Measurements from ENCODE around the gene FOXD4L6. TPM values are rescaled to one million over a fixed set of nuclear protein-coding genes. Genes with fewer than 3 reads are reported as not detected.
"Not testable (repeated sequence)": the region's sequence is repeated elsewhere in the genome, so short reads cannot be mapped to it uniquely, and the experiment has no call there.

The FOXD4L6 gene
- under 1 TPM; 0.04 TPM for polyA plus RNA-seq

GRCh38 chr9:41128581-41128980, at the start of gene FOXD4L6:
FOXD4L6 (minus strand) TSS chr9:41128681; CDS start chr9:41128383, 298 bp downstream.
- H3K9me3 ChIP-seq (ENCODE audit: control insufficient read depth in 2 of 2, insufficient read depth in 1 of 2, low read depth in 1 of 2, low read length in 1 of 2); H3K36me3 ChIP-seq (ENCODE audit: control insufficient read depth in 2 of 2, insufficient read depth in 2 of 2, low read length in 1 of 2); H3K27me3 ChIP-seq (ENCODE audit: control insufficient read depth in 1 of 2, insufficient read depth in 2 of 2, low read length in 2 of 2); H3K4me1 ChIP-seq (ENCODE audit: control insufficient read depth in 2 of 2, insufficient read depth in 2 of 2, low read length in 1 of 2); H3K27ac ChIP-seq (ENCODE audit: low read depth in 2 of 2, low read length in 1 of 2); H3K4me3 ChIP-seq (ENCODE audit: low read depth in 1 of 2, low read length in 2 of 2): not testable (repeated sequence)
- 70 to 85% methylated on average over 1 to 2 of the region's 15 CpGs for WGBS, 2 donors

DNA sequence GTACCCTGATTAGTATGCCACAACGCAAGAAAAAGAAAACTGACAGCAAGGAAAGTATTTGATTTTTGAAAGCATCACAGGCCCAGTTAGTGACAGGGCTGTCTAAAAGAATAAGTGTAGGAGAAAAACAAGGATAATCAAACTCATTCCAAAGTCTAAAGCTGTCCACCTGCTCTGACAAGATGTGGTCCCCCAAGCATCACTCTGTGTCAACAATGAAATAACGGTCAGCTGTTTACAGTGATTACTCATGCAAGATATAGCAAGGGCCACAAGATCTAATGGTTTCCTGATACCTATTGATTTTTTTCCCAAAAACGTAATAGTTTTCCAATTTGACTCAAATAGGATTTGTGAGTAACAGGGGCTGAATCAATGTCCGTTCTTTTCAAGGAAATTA, 46.5 kb upstream of the FOXD4L6 start:
- not testable (repeated sequence) for H3K4me1 ChIP-seq (ENCODE audit: control insufficient read depth in 2 of 2, insufficient read depth in 2 of 2, low read length in 1 of 2); H3K27me3 ChIP-seq (ENCODE audit: control insufficient read depth in 1 of 2, insufficient read depth in 2 of 2, low read length in 2 of 2); H3K36me3 ChIP-seq (ENCODE audit: control insufficient read depth in 2 of 2, insufficient read depth in 2 of 2, low read length in 1 of 2); H3K4me3 ChIP-seq (ENCODE audit: low read depth in 1 of 2, low read length in 2 of 2); H3K9me3 ChIP-seq (ENCODE audit: control insufficient read depth in 2 of 2, insufficient read depth in 1 of 2, low read depth in 1 of 2, low read length in 1 of 2); H3K27ac ChIP-seq (ENCODE audit: low read depth in 2 of 2, low read length in 1 of 2)
- 51 to 76% methylated on average over 1 to 2 of the region's 4 CpGs for WGBS, 2 donors

- WGBS, 2 donors: 94 to 95% methylated on average over 11 to 14 of the region's 18 CpGs
- not testable (repeated sequence) for H3K4me1 ChIP-seq (ENCODE audit: control insufficient read depth in 2 of 2, insufficient read depth in 2 of 2, low read length in 1 of 2); H3K36me3 ChIP-seq (ENCODE audit: control insufficient read depth in 2 of 2, insufficient read depth in 2 of 2, low read length in 1 of 2); H3K27ac ChIP-seq (ENCODE audit: low read depth in 2 of 2, low read length in 1 of 2); H3K9me3 ChIP-seq (ENCODE audit: control insufficient read depth in 2 of 2, insufficient read depth in 1 of 2, low read depth in 1 of 2, low read length in 1 of 2); H3K27me3 ChIP-seq (ENCODE audit: control insufficient read depth in 1 of 2, insufficient read depth in 2 of 2, low read length in 2 of 2); H3K4me3 ChIP-seq (ENCODE audit: low read depth in 1 of 2, low read length in 2 of 2)
Measured at GRCh38 chr9:41150116-41150515, 21.6 kb upstream of the FOXD4L6 start.

DNA sequence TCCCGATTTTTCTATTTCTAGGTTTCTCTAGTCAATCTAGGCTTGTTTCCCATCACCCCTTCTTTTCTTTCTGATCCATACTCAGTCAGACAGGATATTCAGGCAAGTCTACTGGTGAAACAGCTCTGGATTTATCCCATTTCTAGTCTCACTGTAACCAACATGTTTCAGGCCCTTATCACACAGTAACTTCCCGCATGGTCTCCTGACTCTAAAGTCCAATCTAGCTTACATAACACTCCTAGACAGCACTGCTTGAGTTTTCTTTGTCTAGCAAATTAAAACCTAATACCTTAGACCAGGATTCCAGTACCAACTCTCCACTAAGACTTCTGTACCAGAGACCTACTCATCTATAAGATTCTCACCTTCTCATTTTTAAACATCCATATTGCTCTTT, 13.4 kb upstream of the FOXD4L6 start:
- H3K36me3 ChIP-seq (ENCODE audit: control insufficient read depth in 2 of 2, insufficient read depth in 2 of 2, low read length in 1 of 2); H3K27ac ChIP-seq (ENCODE audit: low read depth in 2 of 2, low read length in 1 of 2); H3K4me3 ChIP-seq (ENCODE audit: low read depth in 1 of 2, low read length in 2 of 2); H3K4me1 ChIP-seq (ENCODE audit: control insufficient read depth in 2 of 2, insufficient read depth in 2 of 2, low read length in 1 of 2); H3K27me3 ChIP-seq (ENCODE audit: control insufficient read depth in 1 of 2, insufficient read depth in 2 of 2, low read length in 2 of 2); H3K9me3 ChIP-seq (ENCODE audit: control insufficient read depth in 2 of 2, insufficient read depth in 1 of 2, low read depth in 1 of 2, low read length in 1 of 2): not testable (repeated sequence)
- 89 to 97% methylated on average over 2 of the region's 2 CpGs for WGBS, 2 donors

GRCh38 chr9:41126746-41127446, 1.6 kb downstream of the FOXD4L6 start:
- not testable (repeated sequence) for H3K4me1 ChIP-seq (ENCODE audit: control insufficient read depth in 2 of 2, insufficient read depth in 2 of 2, low read length in 1 of 2); H3K27me3 ChIP-seq (ENCODE audit: control insufficient read depth in 1 of 2, insufficient read depth in 2 of 2, low read length in 2 of 2); H3K36me3 ChIP-seq (ENCODE audit: control insufficient read depth in 2 of 2, insufficient read depth in 2 of 2, low read length in 1 of 2); H3K27ac ChIP-seq (ENCODE audit: low read depth in 2 of 2, low read length in 1 of 2); H3K9me3 ChIP-seq (ENCODE audit: control insufficient read depth in 2 of 2, insufficient read depth in 1 of 2, low read depth in 1 of 2, low read length in 1 of 2); H3K4me3 ChIP-seq (ENCODE audit: low read depth in 1 of 2, low read length in 2 of 2)
- 5 to 9% methylated on average over 8 to 15 of the region's 45 CpGs for WGBS, 2 donors

- not testable (repeated sequence) for H3K27me3 ChIP-seq (ENCODE audit: control insufficient read depth in 1 of 2, insufficient read depth in 2 of 2, low read length in 2 of 2); H3K9me3 ChIP-seq (ENCODE audit: control insufficient read depth in 2 of 2, insufficient read depth in 1 of 2, low read depth in 1 of 2, low read length in 1 of 2); H3K4me3 ChIP-seq (ENCODE audit: low read depth in 1 of 2, low read length in 2 of 2); H3K36me3 ChIP-seq (ENCODE audit: control insufficient read depth in 2 of 2, insufficient read depth in 2 of 2, low read length in 1 of 2); H3K4me1 ChIP-seq (ENCODE audit: control insufficient read depth in 2 of 2, insufficient read depth in 2 of 2, low read length in 1 of 2); H3K27ac ChIP-seq (ENCODE audit: low read depth in 2 of 2, low read length in 1 of 2)
- WGBS, 2 donors: 6 to 21% methylated on average over 2 to 3 of the region's 3 CpGs
Measured at GRCh38 chr9:41125936-41126335, 2.5 kb downstream of the FOXD4L6 start.

DNA sequence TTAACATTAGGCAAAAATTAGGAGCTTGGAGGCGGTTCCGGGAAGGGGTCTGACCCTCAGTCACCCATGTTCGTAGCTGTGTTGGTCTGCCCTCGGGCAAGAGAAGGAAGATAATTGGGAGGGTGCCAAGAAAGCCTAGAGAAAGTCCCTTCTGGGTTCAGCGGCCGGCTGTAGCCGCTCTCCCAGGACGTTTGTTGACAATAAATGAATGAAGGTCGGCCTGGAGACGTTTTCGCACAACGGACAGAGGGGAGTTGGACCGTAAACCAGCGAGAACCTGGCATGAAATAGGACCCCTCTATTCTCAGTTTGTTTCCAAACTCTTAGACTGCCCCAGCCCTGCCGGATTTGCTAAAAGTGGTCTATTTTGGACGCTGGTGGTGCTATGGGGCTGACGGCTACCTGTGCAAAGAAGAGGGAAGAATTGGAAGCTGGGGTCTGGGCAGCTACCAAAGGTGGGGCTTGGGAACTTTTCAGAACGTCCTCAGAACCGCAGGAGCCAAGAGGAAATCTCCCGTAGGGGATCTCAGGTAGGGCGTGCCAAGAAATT, 3.3 kb downstream of the FOXD4L6 start:
- not testable (repeated sequence) for H3K27ac ChIP-seq (ENCODE audit: low read depth in 2 of 2, low read length in 1 of 2); H3K9me3 ChIP-seq (ENCODE audit: control insufficient read depth in 2 of 2, insufficient read depth in 1 of 2, low read depth in 1 of 2, low read length in 1 of 2); H3K4me1 ChIP-seq (ENCODE audit: control insufficient read depth in 2 of 2, insufficient read depth in 2 of 2, low read length in 1 of 2); H3K36me3 ChIP-seq (ENCODE audit: control insufficient read depth in 2 of 2, insufficient read depth in 2 of 2, low read length in 1 of 2); H3K27me3 ChIP-seq (ENCODE audit: control insufficient read depth in 1 of 2, insufficient read depth in 2 of 2, low read length in 2 of 2); H3K4me3 ChIP-seq (ENCODE audit: low read depth in 1 of 2, low read length in 2 of 2)
- WGBS, 2 donors: no CpG with 5 or more reads among the region's 21 CpGs

DNA sequence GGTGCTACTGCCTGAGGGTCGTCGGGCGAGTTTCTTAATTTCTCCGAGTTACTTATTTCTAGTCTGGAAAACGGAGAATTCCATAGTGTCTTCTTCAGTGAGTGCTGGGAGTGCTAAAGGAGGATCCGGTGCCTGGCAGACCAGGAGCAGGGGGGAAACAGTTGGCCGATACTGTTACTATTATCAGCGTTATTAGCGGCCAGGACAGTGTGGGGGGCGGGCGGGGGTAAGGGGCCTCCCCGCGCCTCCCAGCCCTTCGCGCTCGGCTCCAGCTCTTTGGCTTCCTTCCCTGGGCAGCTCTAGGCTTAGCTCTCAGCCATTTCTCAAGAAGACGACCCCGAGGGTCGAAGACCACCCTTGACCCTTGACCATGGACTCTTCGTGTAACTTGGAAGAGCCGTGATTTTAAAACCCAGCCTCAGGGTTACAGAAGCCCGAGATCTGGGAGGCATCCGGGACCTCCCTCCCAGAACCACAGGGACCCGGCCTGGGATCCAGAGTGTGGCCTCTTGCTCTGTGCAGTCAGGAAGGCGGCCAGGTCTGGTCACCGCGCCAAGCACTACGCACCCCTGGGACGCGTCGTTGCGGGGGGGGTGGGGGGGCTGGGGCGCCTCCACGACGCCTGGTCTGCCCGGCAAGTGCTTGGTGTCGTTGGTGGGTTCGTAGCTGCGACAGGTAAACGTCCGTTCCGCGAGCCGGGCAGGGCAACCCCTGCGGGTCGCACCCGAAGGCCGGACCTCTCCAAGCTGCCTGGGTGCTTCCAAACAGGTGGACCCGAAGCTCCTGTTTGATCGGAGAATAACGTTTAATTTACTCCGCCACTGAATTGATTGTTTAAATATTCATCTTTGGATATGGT, 4.0 kb downstream of the FOXD4L6 start:
- H3K36me3 ChIP-seq (ENCODE audit: control insufficient read depth in 2 of 2, insufficient read depth in 2 of 2, low read length in 1 of 2); H3K9me3 ChIP-seq (ENCODE audit: control insufficient read depth in 2 of 2, insufficient read depth in 1 of 2, low read depth in 1 of 2, low read length in 1 of 2); H3K27ac ChIP-seq (ENCODE audit: low read depth in 2 of 2, low read length in 1 of 2); H3K27me3 ChIP-seq (ENCODE audit: control insufficient read depth in 1 of 2, insufficient read depth in 2 of 2, low read length in 2 of 2); H3K4me3 ChIP-seq (ENCODE audit: low read depth in 1 of 2, low read length in 2 of 2); H3K4me1 ChIP-seq (ENCODE audit: control insufficient read depth in 2 of 2, insufficient read depth in 2 of 2, low read length in 1 of 2): not testable (repeated sequence)
- WGBS, 2 donors: 25 to 35% methylated on average over 33 to 35 of the region's 52 CpGs

- not testable (repeated sequence) for H3K4me3 ChIP-seq (ENCODE audit: low read depth in 1 of 2, low read length in 2 of 2); H3K27me3 ChIP-seq (ENCODE audit: control insufficient read depth in 1 of 2, insufficient read depth in 2 of 2, low read length in 2 of 2); H3K27ac ChIP-seq (ENCODE audit: low read depth in 2 of 2, low read length in 1 of 2); H3K36me3 ChIP-seq (ENCODE audit: control insufficient read depth in 2 of 2, insufficient read depth in 2 of 2, low read length in 1 of 2); H3K9me3 ChIP-seq (ENCODE audit: control insufficient read depth in 2 of 2, insufficient read depth in 1 of 2, low read depth in 1 of 2, low read length in 1 of 2); H3K4me1 ChIP-seq (ENCODE audit: control insufficient read depth in 2 of 2, insufficient read depth in 2 of 2, low read length in 1 of 2)
- 7 to 13% methylated on average over 7 to 13 of the region's 33 CpGs for WGBS, 2 donors
Measured at GRCh38 chr9:41123812-41124211, 4.7 kb downstream of the FOXD4L6 start.

GRCh38 chr9:41123396-41123795, 5.1 kb downstream of the FOXD4L6 start:
- H3K27ac ChIP-seq (ENCODE audit: low read depth in 2 of 2, low read length in 1 of 2); H3K4me1 ChIP-seq (ENCODE audit: control insufficient read depth in 2 of 2, insufficient read depth in 2 of 2, low read length in 1 of 2); H3K36me3 ChIP-seq (ENCODE audit: control insufficient read depth in 2 of 2, insufficient read depth in 2 of 2, low read length in 1 of 2); H3K27me3 ChIP-seq (ENCODE audit: control insufficient read depth in 1 of 2, insufficient read depth in 2 of 2, low read length in 2 of 2); H3K4me3 ChIP-seq (ENCODE audit: low read depth in 1 of 2, low read length in 2 of 2); H3K9me3 ChIP-seq (ENCODE audit: control insufficient read depth in 2 of 2, insufficient read depth in 1 of 2, low read depth in 1 of 2, low read length in 1 of 2): not testable (repeated sequence)
- 16% methylated on average over 10 of the region's 32 CpGs; no CpG with 5 or more reads in 1 of the 2 donors for WGBS, 2 donors
